ENCODE data around the gene APOD. TPM values are rescaled to one million over a fixed set of nuclear protein-coding genes. Genes with fewer than 3 reads are reported as not detected.

Gene APOD
- total and polyA plus RNA-seq, 4 donors = 4.7 to 85.8 (median 21.3) TPM

GRCh38 chr3:195540027-195540426, 43.7 kb downstream of the APOD start:
- ATAC-seq (ENCODE audit: insufficient read depth, low FRiP score) = no peak
- Histone ChIP-seq H3K9ac (ENCODE audit: insufficient read depth in 1 of 2, low read length in 2 of 2) (no peak overlapping the region), H3K27me3 (ENCODE audit: control insufficient read depth in 3 of 3, insufficient read depth in 3 of 3, low read length in 2 of 3) (no peaks in the 10 kb centered on the region), H3K4me1 (ENCODE audit: control insufficient read depth in 5 of 5, insufficient read depth in 5 of 5, low read length in 5 of 5) (peaks cover 9 to 27% (median 13%) of the 10 kb centered on the region in 5 donors), H3K4me3 (no peak overlapping the region), H3K27ac (ENCODE audit: low read depth in 1 of 2, low read length in 1 of 2) (no peak overlapping the region), H3K36me3 (ENCODE audit: control insufficient read depth in 4 of 4, insufficient read depth in 4 of 4, low read length in 4 of 4) (peaks cover 0 to 2% (median 0%) of the 10 kb centered on the region in 4 donors), H3K9me3 (ENCODE audit: control insufficient read depth in 4 of 4, insufficient read depth in 3 of 4, low read length in 3 of 4) (no peaks in the 10 kb centered on the region)
- DNase-seq = no peak
- WGBS, 2 donors = 72 to 80% methylated on average over 8 of the region's 8 CpGs
- TF ChIP-seq, protein P1, sequence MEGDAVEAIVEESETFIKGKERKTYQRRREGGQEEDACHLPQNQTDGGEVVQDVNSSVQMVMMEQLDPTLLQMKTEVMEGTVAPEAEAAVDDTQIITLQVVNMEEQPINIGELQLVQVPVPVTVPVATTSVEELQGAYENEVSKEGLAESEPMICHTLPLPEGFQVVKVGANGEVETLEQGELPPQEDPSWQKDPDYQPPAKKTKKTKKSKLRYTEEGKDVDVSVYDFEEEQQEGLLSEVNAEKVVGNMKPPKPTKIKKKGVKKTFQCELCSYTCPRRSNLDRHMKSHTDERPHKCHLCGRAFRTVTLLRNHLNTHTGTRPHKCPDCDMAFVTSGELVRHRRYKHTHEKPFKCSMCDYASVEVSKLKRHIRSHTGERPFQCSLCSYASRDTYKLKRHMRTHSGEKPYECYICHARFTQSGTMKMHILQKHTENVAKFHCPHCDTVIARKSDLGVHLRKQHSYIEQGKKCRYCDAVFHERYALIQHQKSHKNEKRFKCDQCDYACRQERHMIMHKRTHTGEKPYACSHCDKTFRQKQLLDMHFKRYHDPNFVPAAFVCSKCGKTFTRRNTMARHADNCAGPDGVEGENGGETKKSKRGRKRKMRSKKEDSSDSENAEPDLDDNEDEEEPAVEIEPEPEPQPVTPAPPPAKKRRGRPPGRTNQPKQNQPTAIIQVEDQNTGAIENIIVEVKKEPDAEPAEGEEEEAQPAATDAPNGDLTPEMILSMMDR (IDR thresholded peaks at IDR 0.05; ENCODE audit: control extremely low read depth, extremely low read depth) = no peak

DNA sequence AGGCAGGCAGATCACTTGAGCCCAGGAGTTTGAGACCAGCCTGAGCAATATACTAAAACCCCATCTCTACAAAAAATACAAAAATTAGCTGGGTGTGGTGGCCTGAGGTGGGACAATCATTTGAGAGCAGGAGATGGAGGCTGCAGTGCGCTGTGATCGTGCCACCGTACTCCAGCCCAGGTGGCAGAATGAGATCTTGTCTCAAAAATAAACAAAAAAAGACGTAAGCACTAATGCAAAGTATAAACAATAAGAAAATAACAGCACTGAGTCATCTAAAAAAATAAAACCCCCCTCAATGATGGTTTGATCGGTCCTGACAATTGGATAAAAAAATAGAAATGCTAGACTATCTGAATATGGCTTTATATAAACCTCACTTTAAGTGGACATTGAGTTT, 44.3 kb downstream of the APOD start:
- ATAC-seq (ENCODE audit: insufficient read depth, low FRiP score) (no peak), DNase-seq (no peak)
- Histone ChIP-seq H3K36me3 (ENCODE audit: control insufficient read depth in 4 of 4, insufficient read depth in 4 of 4, low read length in 4 of 4) (peaks cover 0 to 2% (median 0%) of the 10 kb centered on the region in 4 donors), H3K9me3 (ENCODE audit: control insufficient read depth in 4 of 4, insufficient read depth in 3 of 4, low read length in 3 of 4) (no peaks in the 10 kb centered on the region), H3K27me3 (ENCODE audit: control insufficient read depth in 3 of 3, insufficient read depth in 3 of 3, low read length in 2 of 3) (no peaks in the 10 kb centered on the region), H3K4me3 (no peak overlapping the region), H3K27ac (ENCODE audit: low read depth in 1 of 2, low read length in 1 of 2) (no peak overlapping the region), H3K9ac (ENCODE audit: insufficient read depth in 1 of 2, low read length in 2 of 2) (no peak overlapping the region), H3K4me1 (ENCODE audit: control insufficient read depth in 5 of 5, insufficient read depth in 5 of 5, low read length in 5 of 5) (peaks cover 9 to 27% (median 15%) of the 10 kb centered on the region in 5 donors)
- 79 to 86% methylated on average over 5 of the region's 5 CpGs for WGBS, 2 donors
- TF ChIP-seq, protein P1 (IDR thresholded peaks at IDR 0.05; ENCODE audit: control extremely low read depth, extremely low read depth) = no peak

GRCh38 chr3:195537995-195538394, 45.7 kb downstream of the APOD start:
- H3K9ac ChIP-seq (ENCODE audit: insufficient read depth in 1 of 2, low read length in 2 of 2) = no peak overlapping the region
- no peaks in the 10 kb centered on the region for H3K9me3 ChIP-seq (ENCODE audit: control insufficient read depth in 4 of 4, insufficient read depth in 3 of 4, low read length in 3 of 4)
- H3K27me3 ChIP-seq (ENCODE audit: control insufficient read depth in 3 of 3, insufficient read depth in 3 of 3, low read length in 2 of 3) = no peaks in the 10 kb centered on the region
- TF ChIP-seq, protein P1 (IDR thresholded peaks at IDR 0.05; ENCODE audit: control extremely low read depth, extremely low read depth) = no peak
- DNase-seq (no peak), ATAC-seq (ENCODE audit: insufficient read depth, low FRiP score) (no peak)
- H3K4me3 ChIP-seq = no peak overlapping the region
- peaks cover 9 to 24% (median 13%) of the 10 kb centered on the region in 5 donors for H3K4me1 ChIP-seq (ENCODE audit: control insufficient read depth in 5 of 5, insufficient read depth in 5 of 5, low read length in 5 of 5)
- WGBS, 2 donors = 83 to 86% methylated on average over 2 of the region's 2 CpGs
- H3K36me3 ChIP-seq (ENCODE audit: control insufficient read depth in 4 of 4, insufficient read depth in 4 of 4, low read length in 4 of 4) = peaks cover 0 to 3% (median 0%) of the 10 kb centered on the region in 4 donors
- H3K27ac ChIP-seq (ENCODE audit: low read depth in 1 of 2, low read length in 1 of 2) = no peak overlapping the region

- Histone ChIP-seq H3K4me1 (ENCODE audit: control insufficient read depth in 5 of 5, insufficient read depth in 5 of 5, low read length in 5 of 5) (peaks cover 2 to 17% (median 5%) of the 10 kb centered on the region in 5 donors), H3K36me3 (ENCODE audit: control insufficient read depth in 4 of 4, insufficient read depth in 4 of 4, low read length in 4 of 4) (peaks cover 0 to 3% (median 0%) of the 10 kb centered on the region in 4 donors)
These were observed 48.4 kb downstream of the APOD start for GRCh38 chr3:195535293-195535692.

More at GRCh38 chr3:195535293-195535692, 48.4 kb downstream of the APOD start:
- TF ChIP-seq, protein P1 (IDR thresholded peaks at IDR 0.05; ENCODE audit: control extremely low read depth, extremely low read depth) = no peak
- 88 to 90% methylated on average over 5 of the region's 5 CpGs for WGBS, 2 donors
- Histone ChIP-seq H3K9ac (ENCODE audit: insufficient read depth in 1 of 2, low read length in 2 of 2) (no peak overlapping the region), H3K27me3 (ENCODE audit: control insufficient read depth in 3 of 3, insufficient read depth in 3 of 3, low read length in 2 of 3) (no peaks in the 10 kb centered on the region), H3K27ac (ENCODE audit: low read depth in 1 of 2, low read length in 1 of 2) (no peak overlapping the region), H3K9me3 (ENCODE audit: control insufficient read depth in 4 of 4, insufficient read depth in 3 of 4, low read length in 3 of 4) (no peaks in the 10 kb centered on the region), H3K4me3 (no peak overlapping the region)
- DNase-seq (no peak), ATAC-seq (ENCODE audit: insufficient read depth, low FRiP score) (no peak)
